ENCODE measurements around the gene MZB1. TPM values are rescaled to one million over a fixed set of nuclear protein-coding genes. Genes with fewer than 3 reads are reported as not detected.

The MZB1 gene
- total RNA-seq, 2 experiments from 2014 or later, result 0.42 to 0.63 TPM

DNA sequence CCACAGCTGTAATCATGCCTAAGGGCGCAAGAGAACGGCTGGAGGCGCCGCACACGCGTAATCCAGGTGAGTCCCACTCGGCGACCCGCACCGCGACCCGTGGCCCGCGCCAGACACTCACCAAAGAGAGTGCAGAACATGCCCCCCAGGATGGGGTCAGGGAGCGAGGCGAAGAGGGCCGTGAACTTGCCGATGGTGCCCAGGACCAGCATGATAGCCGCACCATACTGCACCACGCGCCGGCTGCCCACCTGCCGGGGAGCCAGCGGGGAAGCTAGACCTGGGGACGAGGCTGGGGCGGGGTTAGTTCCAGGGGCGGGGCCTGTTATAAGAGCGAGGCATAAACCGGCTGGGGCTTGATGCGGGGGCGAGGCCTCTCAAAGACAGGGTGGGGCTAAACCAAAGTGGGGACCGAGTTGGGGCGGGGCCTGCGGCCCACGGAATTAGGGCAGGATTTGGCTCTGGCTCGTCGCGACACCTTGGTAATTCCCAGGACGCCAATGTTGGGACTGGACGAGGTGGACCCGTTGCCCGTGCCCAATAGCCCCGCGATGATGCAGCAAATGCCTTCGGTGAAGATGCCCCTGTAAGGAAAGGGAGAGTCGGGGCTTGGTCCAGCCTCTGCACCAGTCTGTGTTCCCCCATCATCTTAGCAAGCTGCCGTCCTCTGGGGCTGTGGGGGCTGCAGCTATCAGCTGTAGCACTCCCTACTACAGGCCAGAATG, 11.4 kb downstream of the MZB1 start:
- TF ChIP-seq, protein P1, sequence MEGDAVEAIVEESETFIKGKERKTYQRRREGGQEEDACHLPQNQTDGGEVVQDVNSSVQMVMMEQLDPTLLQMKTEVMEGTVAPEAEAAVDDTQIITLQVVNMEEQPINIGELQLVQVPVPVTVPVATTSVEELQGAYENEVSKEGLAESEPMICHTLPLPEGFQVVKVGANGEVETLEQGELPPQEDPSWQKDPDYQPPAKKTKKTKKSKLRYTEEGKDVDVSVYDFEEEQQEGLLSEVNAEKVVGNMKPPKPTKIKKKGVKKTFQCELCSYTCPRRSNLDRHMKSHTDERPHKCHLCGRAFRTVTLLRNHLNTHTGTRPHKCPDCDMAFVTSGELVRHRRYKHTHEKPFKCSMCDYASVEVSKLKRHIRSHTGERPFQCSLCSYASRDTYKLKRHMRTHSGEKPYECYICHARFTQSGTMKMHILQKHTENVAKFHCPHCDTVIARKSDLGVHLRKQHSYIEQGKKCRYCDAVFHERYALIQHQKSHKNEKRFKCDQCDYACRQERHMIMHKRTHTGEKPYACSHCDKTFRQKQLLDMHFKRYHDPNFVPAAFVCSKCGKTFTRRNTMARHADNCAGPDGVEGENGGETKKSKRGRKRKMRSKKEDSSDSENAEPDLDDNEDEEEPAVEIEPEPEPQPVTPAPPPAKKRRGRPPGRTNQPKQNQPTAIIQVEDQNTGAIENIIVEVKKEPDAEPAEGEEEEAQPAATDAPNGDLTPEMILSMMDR (IDR thresholded peaks at IDR 0.05), result no peak
- Mint-ChIP-seq H3K9me3 (no peaks in the 10 kb centered on the region), H3K4me3 (no peak overlapping the region), H3K27ac (no peak overlapping the region), H3K4me1 (ENCODE audit: low read depth) (no peaks in the 10 kb centered on the region), H3K27me3 (no peaks in the 10 kb centered on the region), H3K36me3 (ENCODE audit: low read depth) (peaks cover 16% of the 10 kb centered on the region)
- Histone ChIP-seq H3K4me3 (ENCODE audit: low read length) (no peak overlapping the region), H3K27me3 (ENCODE audit: control insufficient read depth in 1 of 2, insufficient read depth in 2 of 2, low read length in 2 of 2) (no peaks in the 10 kb centered on the region), H3K9me3 (ENCODE audit: control insufficient read depth in 1 of 2, insufficient read depth in 1 of 2, low read length in 2 of 2) (peaks cover 0 to 5% of the 10 kb centered on the region in 2 experiments), H3K36me3 (ENCODE audit: insufficient read depth, low read length) (peaks cover 6% of the 10 kb centered on the region), H3K4me1 (ENCODE audit: insufficient read depth, low read length) (no peaks in the 10 kb centered on the region), H3K27ac (ENCODE audit: low read depth in 1 of 2, low read length in 2 of 2) (no peak overlapping the region)
- intact Hi-C loops (cut with DNase I, micrococcal nuclease), result no loop called here
- ChIA-PET CTCF (no interaction called here), POLR2A (no interaction called here)
- ATAC-seq (ENCODE audit: poor library complexity), result no peak
- DNase-seq, result peak in 1 of 14 experiments; percentile 29

DNA sequence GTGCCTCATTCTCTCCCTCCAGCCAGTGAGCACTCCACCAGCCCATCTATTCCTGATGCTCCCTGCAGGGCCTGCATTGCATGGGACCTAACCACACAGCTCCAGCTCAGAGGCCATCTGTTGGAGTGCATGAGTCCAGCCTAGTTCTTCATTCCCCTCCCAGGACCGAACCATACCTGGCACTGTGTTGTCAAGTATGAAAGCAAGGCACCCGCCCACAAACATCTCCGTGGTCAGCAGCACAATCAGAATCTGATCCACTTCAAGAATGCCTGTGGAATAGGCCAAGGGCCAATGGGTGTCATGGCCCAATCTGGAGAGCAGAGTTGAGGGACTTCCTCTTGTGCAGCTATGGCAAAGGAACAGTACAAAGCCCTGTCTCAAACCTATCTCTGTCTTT, 12.5 kb downstream of the MZB1 start:
- Mint-ChIP-seq H3K4me1 (ENCODE audit: low read depth) (no peaks in the 10 kb centered on the region), H3K36me3 (ENCODE audit: low read depth) (peaks cover 23% of the 10 kb centered on the region), H3K4me3 (no peak overlapping the region), H3K27ac (no peak overlapping the region), H3K9me3 (no peaks in the 10 kb centered on the region), H3K27me3 (no peaks in the 10 kb centered on the region)
- H3K9me3 ChIP-seq (ENCODE audit: control insufficient read depth in 1 of 2, insufficient read depth in 1 of 2, low read length in 2 of 2), result peaks cover 0 to 5% of the 10 kb centered on the region in 2 experiments
- DNase-seq, result peak in 1 of 14 experiments; percentile 11
- intact Hi-C loops (cut with DNase I, micrococcal nuclease), result no loop called here
- H3K4me3 ChIP-seq (ENCODE audit: low read length), result no peak overlapping the region
- no peak overlapping the region for H3K27ac ChIP-seq (ENCODE audit: low read depth in 1 of 2, low read length in 2 of 2)
- H3K27me3 ChIP-seq (ENCODE audit: control insufficient read depth in 1 of 2, insufficient read depth in 2 of 2, low read length in 2 of 2), result no peaks in the 10 kb centered on the region
- ChIA-PET CTCF (no interaction called here), POLR2A (no interaction called here)
- TF ChIP-seq, protein P1 (IDR thresholded peaks at IDR 0.05), result no peak
- ATAC-seq (ENCODE audit: poor library complexity), result no peak
- no peaks in the 10 kb centered on the region for H3K4me1 ChIP-seq (ENCODE audit: insufficient read depth, low read length)
- H3K36me3 ChIP-seq (ENCODE audit: insufficient read depth, low read length), result peaks cover 11% of the 10 kb centered on the region

- POLR2A ChIA-PET, result no interaction called here
Observed at GRCh38 chr5:139376364-139376763, 13.3 kb downstream of the MZB1 start.

More at GRCh38 chr5:139376364-139376763, 13.3 kb downstream of the MZB1 start:
- ATAC-seq (ENCODE audit: poor library complexity), result no peak
- intact Hi-C loops (cut with DNase I, micrococcal nuclease), result no loop called here
- no peak for DNase-seq
- H3K4me1 ChIP-seq (ENCODE audit: insufficient read depth, low read length), result no peaks in the 10 kb centered on the region
- Mint-ChIP-seq H3K4me3 (no peak overlapping the region), H3K27ac (no peak overlapping the region), H3K36me3 (ENCODE audit: low read depth) (peaks cover 32% of the 10 kb centered on the region), H3K9me3 (no peaks in the 10 kb centered on the region), H3K27me3 (no peaks in the 10 kb centered on the region), H3K4me1 (ENCODE audit: low read depth) (no peaks in the 10 kb centered on the region)
- CTCF ChIA-PET, result no interaction called here
- peaks cover 0 to 5% of the 10 kb centered on the region in 2 experiments for H3K9me3 ChIP-seq (ENCODE audit: control insufficient read depth in 1 of 2, insufficient read depth in 1 of 2, low read length in 2 of 2)
- TF ChIP-seq, protein P1 (IDR thresholded peaks at IDR 0.05), result no peak
- no peak overlapping the region for H3K4me3 ChIP-seq (ENCODE audit: low read length)
- no peak overlapping the region for H3K27ac ChIP-seq (ENCODE audit: low read depth in 1 of 2, low read length in 2 of 2)
- peaks cover 19% of the 10 kb centered on the region for H3K36me3 ChIP-seq (ENCODE audit: insufficient read depth, low read length)
- H3K27me3 ChIP-seq (ENCODE audit: control insufficient read depth in 1 of 2, insufficient read depth in 2 of 2, low read length in 2 of 2), result no peaks in the 10 kb centered on the region

Measured in CD4-positive, alpha-beta T cell (primary cell).